Esophagus squamous epithelium (tissue), 5 donors: ENCODE data around the gene PALM3. TPM values are rescaled to one million over a fixed set of nuclear protein-coding genes. Genes with fewer than 3 reads are reported as not detected.

Experiments
- DNase-seq: peaks from one replicate; lab custom pipeline; 2025; lab: John Stamatoyannopoulos, UW
- H3K27ac ChIP-seq, 4 donors: fragments of 200-600 bp; sonication (generic); one replicate each; pipeline ENCODE4 v1.5.1; 2016 to 2019; ENCODE audit warnings: mild to moderate bottlenecking in 1 of 4
- H3K27me3 ChIP-seq, 4 donors: fragments of 200-600 bp; sonication (generic); 1 replicate in 3 of 4; 2 replicates in 1 of 4; pipeline versions ENCODE4 v1.5.1 to v1.6.0; 2017 to 2021; ENCODE audit warnings: antibody characterized with exemption in 1 of 4
- H3K36me3 ChIP-seq, 3 donors: fragments of 200-600 bp; sonication (generic); one replicate each; pipeline ENCODE4 v1.5.1; 2016 to 2019
- H3K4me1 ChIP-seq, 3 donors: fragments of 200-600 bp; sonication (generic); one replicate each; pipeline ENCODE4 v1.5.1; 2017 to 2019
- H3K4me3 ChIP-seq, 4 donors: fragments of 200-600 bp; sonication (generic); 1 replicate in 3 of 4; 2 replicates in 1 of 4; pipeline ENCODE4 v1.5.1; 2016 to 2019; ENCODE audit warnings: mild to moderate bottlenecking in 2 of 4, moderate library complexity in 1 of 4
- H3K9me3 ChIP-seq, 3 donors: fragments of 200-600 bp; sonication (generic); one replicate each; pipeline ENCODE4 v1.5.1; 2016 to 2019
- POLR2A ChIP-seq, 4 donors: fragments of 450-650 bp; IDR thresholded peaks; one replicate each; pipeline ENCODE4 v1.6.1; 2017; ENCODE audit warnings: antibody characterized with exemption in 4 of 4, mild to moderate bottlenecking in 4 of 4, moderate library complexity in 3 of 4
- WGBS, 2 donors: methylation state at CpG; one replicate each; pipeline ENCODE4 v1.1.5; 2018; 5-methylcytosine and 5-hydroxymethylcytosine counted together
- intact Hi-C: fragments of 100-400 bp; cut with DNase I; formaldehyde crosslinking; loops from one replicate; pipeline ENCODE4 v1.15.0; 2022
- total RNA-seq, 4 donors: library from RNA; depleted of rRNA; stranded (reverse); fragments of >200 nt; gene quantifications; one replicate each; pipeline ENCODE4 v1.1.0, GENCODE V29; 2016
- TF ChIP-seq, protein P1 (sequence below), 6 experiments: fragments of 450-650 bp in 4 of 6; fragments of 200-600 bp in 2 of 6; sonication (generic) in 2 of 6; IDR thresholded peaks; one replicate each; pipeline ENCODE4 v1.5.1; 2016 to 2019; ENCODE audit warnings: antibody characterized with exemption in 6 of 6, mild to moderate bottlenecking in 4 of 6, moderate library complexity in 4 of 6
- donor health status: DM: yes; HTN: yes; CAD: no.

PALM3 gene
- total RNA-seq, 4 donors from 2014 or later = not detected

DNA sequence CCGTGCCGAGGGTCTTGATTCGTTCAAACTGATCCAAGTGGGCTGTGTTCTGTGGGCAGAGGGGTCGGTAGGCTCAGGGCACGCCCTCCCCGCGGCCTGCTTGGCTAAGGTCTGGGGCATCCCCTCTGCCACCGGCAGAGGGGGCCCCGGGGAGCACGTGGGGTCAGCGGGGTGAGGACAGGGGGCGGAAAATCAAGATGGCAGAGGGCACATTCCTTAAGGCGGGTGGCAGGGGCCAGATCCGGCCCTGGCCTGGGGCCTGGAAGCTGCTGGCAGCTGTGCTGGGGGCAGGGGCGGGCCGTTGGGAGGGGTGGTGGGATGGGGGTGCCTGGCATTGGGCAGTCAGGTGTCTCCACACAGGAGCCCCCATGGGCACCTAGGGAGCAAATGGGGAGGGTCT lies 45.0 kb upstream of the PALM3 start:
- TF ChIP-seq, protein P1, sequence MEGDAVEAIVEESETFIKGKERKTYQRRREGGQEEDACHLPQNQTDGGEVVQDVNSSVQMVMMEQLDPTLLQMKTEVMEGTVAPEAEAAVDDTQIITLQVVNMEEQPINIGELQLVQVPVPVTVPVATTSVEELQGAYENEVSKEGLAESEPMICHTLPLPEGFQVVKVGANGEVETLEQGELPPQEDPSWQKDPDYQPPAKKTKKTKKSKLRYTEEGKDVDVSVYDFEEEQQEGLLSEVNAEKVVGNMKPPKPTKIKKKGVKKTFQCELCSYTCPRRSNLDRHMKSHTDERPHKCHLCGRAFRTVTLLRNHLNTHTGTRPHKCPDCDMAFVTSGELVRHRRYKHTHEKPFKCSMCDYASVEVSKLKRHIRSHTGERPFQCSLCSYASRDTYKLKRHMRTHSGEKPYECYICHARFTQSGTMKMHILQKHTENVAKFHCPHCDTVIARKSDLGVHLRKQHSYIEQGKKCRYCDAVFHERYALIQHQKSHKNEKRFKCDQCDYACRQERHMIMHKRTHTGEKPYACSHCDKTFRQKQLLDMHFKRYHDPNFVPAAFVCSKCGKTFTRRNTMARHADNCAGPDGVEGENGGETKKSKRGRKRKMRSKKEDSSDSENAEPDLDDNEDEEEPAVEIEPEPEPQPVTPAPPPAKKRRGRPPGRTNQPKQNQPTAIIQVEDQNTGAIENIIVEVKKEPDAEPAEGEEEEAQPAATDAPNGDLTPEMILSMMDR (IDR thresholded peaks at IDR 0.05) = no peak
- TF ChIP-seq POLR2A (IDR thresholded peaks at IDR 0.05) = no peak
- Histone ChIP-seq H3K9me3 (no peaks in the 10 kb centered on the region), H3K4me3 (no peak overlapping the region), H3K36me3 (peaks cover 7 to 58% (median 24%) of the 10 kb centered on the region in 3 donors), H3K27ac (peak overlapping the region; percentile 34 to 81 (median 62)), H3K4me1 (peaks cover 6 to 47% (median 15%) of the 10 kb centered on the region in 3 donors), H3K27me3 (no peaks in the 10 kb centered on the region)
- intact Hi-C loops = no loop called here
- 80 to 94% methylated on average over 2 to 3 of the region's 16 CpGs for WGBS, 2 donors
- no peak for DNase-seq

DNA sequence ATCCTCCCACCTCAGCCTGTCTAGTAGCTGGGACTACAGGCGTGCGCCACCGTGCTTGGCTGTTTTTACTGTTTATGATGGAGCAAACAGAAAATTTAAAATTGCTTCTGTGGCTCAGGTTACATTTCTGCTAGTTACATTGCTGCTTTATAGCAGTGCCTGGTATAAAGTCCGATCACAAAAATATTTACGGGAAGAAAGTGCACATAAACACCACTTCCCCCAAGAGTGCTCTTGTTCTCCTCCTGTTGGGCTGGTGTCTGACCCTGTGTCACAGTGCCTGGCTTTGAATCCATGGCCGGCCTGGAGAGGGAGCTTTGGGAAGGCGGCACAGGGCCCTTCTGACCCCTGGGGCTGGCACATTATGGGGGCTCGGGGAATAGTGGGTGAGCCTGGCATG lies 43.8 kb upstream of the PALM3 start:
- intact Hi-C loops = no loop called here
- Histone ChIP-seq H3K4me3 (no peak overlapping the region), H3K4me1 (peaks cover 3 to 39% (median 14%) of the 10 kb centered on the region in 3 donors), H3K27ac (no peak overlapping the region), H3K9me3 (no peaks in the 10 kb centered on the region), H3K27me3 (no peaks in the 10 kb centered on the region), H3K36me3 (peaks cover 12 to 70% (median 27%) of the 10 kb centered on the region in 3 donors)
- TF ChIP-seq POLR2A (IDR thresholded peaks at IDR 0.05) = no peak
- TF ChIP-seq, protein P1 (IDR thresholded peaks at IDR 0.05) = no peak
- 95% methylated on average over 5 to 8 of the region's 8 CpGs for WGBS, 2 donors
- no peak for DNase-seq

DNA sequence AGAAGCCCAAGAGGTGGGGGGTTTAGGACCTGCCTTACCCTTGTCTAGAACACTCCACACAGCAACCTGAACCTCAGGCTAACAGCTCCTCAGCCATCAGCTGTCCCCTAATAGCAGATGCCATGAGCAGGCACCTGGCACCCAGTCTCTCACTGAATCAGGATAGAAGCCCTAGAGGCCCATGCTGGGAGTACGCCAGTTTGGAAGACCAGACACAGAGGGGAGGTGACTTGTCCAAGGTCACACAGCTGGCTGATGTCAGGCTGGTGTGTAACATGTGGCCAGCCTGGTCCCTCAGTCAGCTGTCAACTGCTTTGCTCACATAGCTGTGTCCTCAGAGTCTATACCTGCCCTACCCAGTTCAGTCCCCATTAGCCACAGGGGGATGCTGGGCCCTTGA lies 41.4 kb upstream of the PALM3 start:
- H3K4me1 ChIP-seq = peaks cover 3 to 33% (median 14%) of the 10 kb centered on the region in 3 donors
- DNase-seq = no peak
- H3K36me3 ChIP-seq = peaks cover 12 to 92% (median 30%) of the 10 kb centered on the region in 3 donors
- no peak overlapping the region for H3K4me3 ChIP-seq
- 83% methylated on average over 1 of the region's 1 CpG; no CpG with 5 or more reads in 1 of the 2 donors for WGBS, 2 donors
- no peak overlapping the region for H3K27ac ChIP-seq
- H3K9me3 ChIP-seq = no peaks in the 10 kb centered on the region
- H3K27me3 ChIP-seq = no peaks in the 10 kb centered on the region
- intact Hi-C loops = no loop called here
- no peak for TF ChIP-seq POLR2A (IDR thresholded peaks at IDR 0.05)
- TF ChIP-seq, protein P1 (IDR thresholded peaks at IDR 0.05) = no peak

DNA sequence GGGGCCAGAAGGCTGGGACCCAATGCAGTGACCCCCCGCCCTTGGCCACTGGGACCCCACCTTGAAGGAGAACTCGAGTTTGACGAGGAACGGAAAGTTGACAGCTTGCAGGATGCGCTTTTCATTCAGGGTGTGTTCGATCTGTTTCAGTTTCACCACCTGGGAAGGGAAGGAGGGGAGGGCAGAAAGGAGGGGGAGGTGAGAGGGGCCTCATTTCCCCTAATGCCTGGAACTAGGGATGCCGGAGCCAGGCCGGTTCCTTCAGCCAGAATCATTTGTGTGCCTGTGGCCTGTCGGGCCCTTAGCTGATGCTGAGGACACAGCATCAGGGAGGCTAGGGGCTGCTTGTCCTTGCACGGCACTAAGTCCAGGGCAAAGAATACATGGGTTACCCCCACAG lies 40.9 kb upstream of the PALM3 start:
- 77 to 89% methylated on average over 4 to 9 of the region's 10 CpGs for whole genome bisulfite sequencing, 2 donors
- Histone ChIP-seq H3K4me1 (peaks cover 3 to 27% (median 8%) of the 10 kb centered on the region in 3 donors), H3K27me3 (no peaks in the 10 kb centered on the region), H3K9me3 (no peaks in the 10 kb centered on the region), H3K27ac (peak overlapping the region in 1 of 4 donors; percentile 22), H3K4me3 (no peak overlapping the region), H3K36me3 (peaks cover 12 to 96% (median 30%) of the 10 kb centered on the region in 3 donors)
- intact Hi-C loops = no loop called here
- no peak for DNase-seq
- TF ChIP-seq, protein P1 (IDR thresholded peaks at IDR 0.05) = no peak
- TF ChIP-seq POLR2A (IDR thresholded peaks at IDR 0.05) = no peak

DNA sequence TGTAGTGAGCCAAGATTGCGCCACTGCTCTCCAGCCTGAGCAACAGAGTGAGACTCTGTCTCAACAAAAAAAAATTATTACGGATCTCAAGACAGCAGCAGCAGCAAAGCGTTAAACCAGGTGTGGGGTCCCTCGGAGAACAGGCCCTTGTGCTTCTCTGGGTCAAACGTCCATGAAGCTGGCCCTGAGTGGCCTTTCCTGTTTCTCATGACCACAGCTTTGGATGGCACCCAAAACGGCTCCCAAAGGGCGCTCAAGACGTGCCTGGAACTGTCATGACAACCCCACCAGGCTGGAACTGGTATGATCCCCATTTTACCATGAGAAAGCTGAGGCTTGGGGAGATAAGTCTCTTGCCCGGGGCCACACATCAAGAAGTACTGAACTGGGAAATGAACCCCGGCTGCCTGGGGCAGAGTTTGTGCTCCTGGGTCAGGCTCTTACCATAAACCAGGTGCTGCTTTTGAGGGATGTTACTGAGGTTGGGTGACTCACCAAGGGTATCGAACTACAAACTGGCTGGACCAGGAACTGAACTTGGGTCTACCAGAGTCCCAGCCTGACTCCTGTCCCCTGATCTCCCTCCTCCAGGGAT lies 40.3 kb upstream of the PALM3 start:
- no peaks in the 10 kb centered on the region for H3K27me3 ChIP-seq
- H3K4me1 ChIP-seq = peaks cover 3 to 22% (median 5%) of the 10 kb centered on the region in 3 donors
- 51 to 61% methylated on average over 8 to 10 of the region's 11 CpGs for WGBS, 2 donors
- no peaks in the 10 kb centered on the region for H3K9me3 ChIP-seq
- peaks cover 12 to 96% (median 30%) of the 10 kb centered on the region in 3 donors for H3K36me3 ChIP-seq
- intact Hi-C loops = no loop called here
- TF ChIP-seq, protein P1 (IDR thresholded peaks at IDR 0.05) = no peak
- H3K27ac ChIP-seq = peak overlapping the region in 1 of 4 donors; percentile 33
- no peak overlapping the region for H3K4me3 ChIP-seq
- DNase-seq = no peak
